ENCODE results near the gene WDR20. TPM values are rescaled to one million over a fixed set of nuclear protein-coding genes. Genes with fewer than 3 reads are reported as not detected.

WDR20 gene
- total and polyA plus RNA-seq, 2 of the 8 experiments (the other 6 are each of a cell fraction or from before 2014, with no cell fraction given): 11.2 to 26.7 TPM

DNA sequence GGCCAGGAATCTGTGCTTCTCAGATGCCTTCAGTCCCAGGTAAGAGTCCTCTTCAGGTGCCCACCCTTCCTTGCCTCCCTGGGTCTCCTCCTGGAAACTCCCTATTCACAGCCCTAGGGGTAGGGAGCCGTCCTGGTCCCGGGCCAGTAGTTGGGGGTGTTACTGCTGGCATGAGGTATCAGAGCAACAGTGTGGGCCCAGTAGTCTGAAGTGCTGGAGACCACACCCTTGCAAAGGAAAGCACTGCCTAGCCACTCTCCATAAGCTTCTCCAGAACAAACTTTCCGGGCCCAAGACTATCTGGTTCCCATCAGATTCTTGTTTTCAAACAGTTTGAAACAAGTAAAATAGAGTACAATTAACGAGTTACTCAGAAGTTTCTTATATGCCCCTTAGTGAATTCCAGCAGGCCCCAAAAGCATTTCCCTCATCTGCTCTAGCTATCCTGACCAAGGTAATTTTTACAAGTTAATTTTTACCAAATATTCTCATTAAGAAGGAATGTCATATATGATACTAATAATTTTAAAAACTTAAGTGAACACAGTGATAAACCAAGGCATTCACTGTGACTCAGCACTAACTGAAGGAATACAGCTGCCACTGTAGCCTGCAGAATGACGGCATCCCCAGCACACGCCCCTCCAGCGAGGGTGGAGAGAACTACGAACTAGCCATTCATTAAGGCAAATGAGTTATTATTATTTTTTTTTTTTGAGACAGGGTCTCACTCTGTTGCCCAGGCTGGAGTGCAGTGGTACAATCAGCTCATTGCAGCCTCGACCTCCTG, 115.9 kb downstream of the WDR20 start:
- Histone ChIP-seq H3K18ac (ENCODE audit: extremely low read depth, low read length) (no peak overlapping the region), H2AFZ (ENCODE audit: low read length) (no peak overlapping the region), H3K4me3 (ENCODE audit: extremely low read depth in 1 of 4, insufficient read depth in 2 of 4, low read depth in 3 of 4, low read length in 4 of 4) (no peak overlapping the region), H3K27ac (ENCODE audit: low read depth, low read length) (no peak overlapping the region), H3K79me2 (ENCODE audit: control insufficient read depth in 1 of 2, insufficient read depth in 2 of 2, low read length in 2 of 2) (no peaks in the 10 kb centered on the region), H2BK5ac (ENCODE audit: low read depth, low read length) (no peak overlapping the region), H4K20me1 (replicated peaks in 1 of 2; ENCODE audit: control insufficient read depth in 1 of 2, insufficient read depth in 2 of 2, low read length in 2 of 2) (no peaks in the 10 kb centered on the region), H3K4ac (replicated peaks; ENCODE audit: insufficient read length, low read depth, low read length) (no peak overlapping the region), H2BK12ac (ENCODE audit: low read depth, low read length) (no peak overlapping the region), H2AK5ac (ENCODE audit: low read depth, low read length) (no peak overlapping the region), H3K9ac (replicated peaks in 1 of 4; ENCODE audit: extremely low read depth in 1 of 4, low read depth in 3 of 4, low read length in 3 of 4) (no peak overlapping the region), H3K4me1 (replicated peaks in 1 of 4; ENCODE audit: control insufficient read depth in 3 of 4, insufficient read depth in 4 of 4, low read length in 3 of 4) (no peaks in the 10 kb centered on the region; a peak in 1 of 7 replicates), H3K23me2 (ENCODE audit: low read depth, low read length) (no peaks in the 10 kb centered on the region), H3K23ac (ENCODE audit: insufficient read length) (no peak overlapping the region), H2BK120ac (replicated peaks; ENCODE audit: low read depth, low read length) (no peak overlapping the region), H4K8ac (ENCODE audit: extremely low read depth, insufficient read depth, low read length) (no peak overlapping the region), H3K36me3 (ENCODE audit: control insufficient read depth in 2 of 4, insufficient read depth in 4 of 4, low read length in 3 of 4) (no peaks in the 10 kb centered on the region), H3K9me3 (ENCODE audit: insufficient read depth in 2 of 2, low read depth in 1 of 2, low read length in 1 of 2) (no peaks in the 10 kb centered on the region), H3K27me3 (replicated peaks in 1 of 4; ENCODE audit: control insufficient read depth in 3 of 4, extremely low read depth in 1 of 4, insufficient read depth in 3 of 4, low read length in 3 of 4) (peaks cover 0 to 4% (median 0%) of the 10 kb centered on the region in 4 experiments; a peak in 1 of 7 replicates), H3K56ac (replicated peaks; ENCODE audit: insufficient read length, low read depth, low read length) (no peak overlapping the region), H2BK20ac (ENCODE audit: low read length) (no peak overlapping the region), H3K4me2 (ENCODE audit: insufficient read depth in 1 of 2, low read depth in 2 of 2, low read length in 2 of 2) (no peak overlapping the region), H4K5ac (ENCODE audit: insufficient read length, low read depth, low read length) (no peak overlapping the region), H3K14ac (ENCODE audit: insufficient read length) (no peak overlapping the region), H3K79me1 (ENCODE audit: low read depth, low read length) (no peaks in the 10 kb centered on the region), H2BK15ac (ENCODE audit: low read length) (no peak overlapping the region), H4K91ac (replicated peaks; ENCODE audit: insufficient read length, low read length) (no peak overlapping the region)
- FAIRE-seq (no peak), DNase-seq (ENCODE audit: low read depth in 1 of 2, low spot score in 2 of 2) (no peak)
- ChIA-PET CTCF (ENCODE audit: partially characterized antibody) (interaction anchor here (0.9 to 1.5 kb wide), 4 partner anchors 8 to 59 kb away, joined by 3 to 7 read pairs (median 3); no protein-coding TSS in a partner anchor), POLR2A (ENCODE audit: partially characterized antibody) (interaction anchor here (0.6 to 1.6 kb wide), 2 partner anchors 7 to 18 kb away, joined by 3 read pairs; no protein-coding TSS in a partner anchor)
- 87% methylated on average over 9 of the region's 9 CpGs; no CpG with 5 or more reads in 1 of the 2 experiments for WGBS, 2 experiments (ENCODE audit: extremely low coverage in 1 of 2, insufficient coverage in 1 of 2, insufficient read length in 1 of 2, insufficient replicate concordance in 2 of 2, low coverage in 1 of 2, low lambda C conversion rate in 2 of 2, missing lambda C conversion rate in 1 of 2)
- TF ChIP-seq RBBP5 (IDR thresholded peaks at IDR 0.05; ENCODE audit: borderline replicate concordance, low read depth, low read length) (no peak), KDM4A (IDR thresholded peaks at IDR 0.05; ENCODE audit: low read depth, low read length, severe bottlenecking) (no peak), CHD2 (IDR thresholded peaks at IDR 0.05; ENCODE audit: low read length) (no peak), ZNF274 (IDR thresholded peaks at IDR 0.05; ENCODE audit: borderline replicate concordance, extremely low read depth, low read length) (no peak), TEAD4 (IDR thresholded peaks at IDR 0.05; ENCODE audit: low read depth, low read length) (no peak), RXRA (IDR thresholded peaks at IDR 0.05; ENCODE audit: insufficient read depth, low read depth, low read length) (no peak), CBX8 (IDR thresholded peaks at IDR 0.05; ENCODE audit: borderline replicate concordance, low read depth, low read length) (no peak), TAF1 (IDR thresholded peaks at IDR 0.05; ENCODE audit: low read depth, low read length) (no peak)
